Fibroblast of villous mesenchyme (primary cell): ENCODE data around the gene PTGER4. TPM values are rescaled to one million over a fixed set of nuclear protein-coding genes. Genes with fewer than 3 reads are reported as not detected.

ENCODE experiments used
- DNase-seq: peaks from one replicate; pipeline ENCODE4 v3.0.0-alpha.2; 2010; ENCODE audit warnings: low read depth
- H3K4me3 ChIP-seq: 2 replicates; pipeline ENCODE4 v1.5.1; 2011; ENCODE audit warnings: low read depth, mild to moderate bottlenecking, low read length
- total RNA-seq: library from RNA; depleted of rRNA; stranded (reverse); fragments of >200 nt; gene quantifications from 2 replicates; pipeline ENCODE4 v1.2.3, GENCODE V29; 2012
- TF ChIP-seq, protein P1 (sequence below): IDR thresholded peaks from 2 replicates; pipeline ENCODE4 v1.5.1; 2012; ENCODE audit warnings: low read depth, mild to moderate bottlenecking, low read length; ENCODE audit not compliant: insufficient read depth

PTGER4 gene
- total RNA-seq, 1 donor: 4.3 TPM

DNA sequence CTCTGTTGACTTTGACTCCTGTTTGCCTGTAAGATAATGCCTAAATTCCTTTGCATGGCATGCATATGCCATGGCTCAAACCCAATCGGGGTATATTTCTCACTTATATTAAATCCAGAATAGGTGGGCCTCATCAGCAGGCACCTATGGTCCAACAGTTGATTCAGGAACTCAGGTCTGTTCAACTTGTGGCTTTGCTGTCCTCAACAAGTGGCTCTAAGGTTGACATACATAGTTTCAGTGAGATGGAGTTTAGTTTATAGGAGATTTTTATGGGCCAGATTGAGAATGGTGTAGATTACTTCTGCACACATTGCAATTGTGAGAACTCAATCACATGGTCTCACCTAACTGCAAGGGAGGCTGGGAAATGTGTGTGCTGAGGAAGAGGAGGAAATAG lies 31.6 kb upstream of the PTGER4 start:
- H3K4me3 ChIP-seq: no peak overlapping the region
- no peak for DNase-seq
- TF ChIP-seq, protein P1, sequence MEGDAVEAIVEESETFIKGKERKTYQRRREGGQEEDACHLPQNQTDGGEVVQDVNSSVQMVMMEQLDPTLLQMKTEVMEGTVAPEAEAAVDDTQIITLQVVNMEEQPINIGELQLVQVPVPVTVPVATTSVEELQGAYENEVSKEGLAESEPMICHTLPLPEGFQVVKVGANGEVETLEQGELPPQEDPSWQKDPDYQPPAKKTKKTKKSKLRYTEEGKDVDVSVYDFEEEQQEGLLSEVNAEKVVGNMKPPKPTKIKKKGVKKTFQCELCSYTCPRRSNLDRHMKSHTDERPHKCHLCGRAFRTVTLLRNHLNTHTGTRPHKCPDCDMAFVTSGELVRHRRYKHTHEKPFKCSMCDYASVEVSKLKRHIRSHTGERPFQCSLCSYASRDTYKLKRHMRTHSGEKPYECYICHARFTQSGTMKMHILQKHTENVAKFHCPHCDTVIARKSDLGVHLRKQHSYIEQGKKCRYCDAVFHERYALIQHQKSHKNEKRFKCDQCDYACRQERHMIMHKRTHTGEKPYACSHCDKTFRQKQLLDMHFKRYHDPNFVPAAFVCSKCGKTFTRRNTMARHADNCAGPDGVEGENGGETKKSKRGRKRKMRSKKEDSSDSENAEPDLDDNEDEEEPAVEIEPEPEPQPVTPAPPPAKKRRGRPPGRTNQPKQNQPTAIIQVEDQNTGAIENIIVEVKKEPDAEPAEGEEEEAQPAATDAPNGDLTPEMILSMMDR: no peak

DNA sequence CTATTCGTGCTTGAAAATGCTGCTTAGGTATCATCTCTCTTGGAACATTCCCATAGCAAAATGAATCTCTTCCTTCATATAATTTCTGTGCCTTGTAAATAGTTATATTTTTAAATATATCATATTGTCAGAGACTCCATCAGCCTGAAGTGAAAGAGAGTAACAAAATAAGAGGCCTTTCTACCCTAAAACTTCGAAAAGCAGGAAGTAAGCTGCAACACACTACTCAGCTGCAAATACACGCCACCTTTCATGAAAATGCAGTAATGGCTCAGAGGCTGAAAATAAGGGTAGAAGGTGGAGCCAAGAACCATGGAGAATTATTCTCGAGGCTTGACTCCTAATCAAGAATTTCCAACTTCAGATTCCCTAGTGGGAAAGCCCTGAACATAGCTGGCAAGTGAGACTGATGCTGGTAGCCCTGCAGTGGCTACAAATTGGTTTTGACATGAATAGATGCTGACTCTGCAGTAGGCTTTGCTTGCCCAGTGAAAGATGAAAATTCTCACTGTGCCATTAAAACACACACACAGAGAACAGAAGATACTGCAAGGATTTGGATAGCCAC lies 30.2 kb upstream of the PTGER4 start:
- DNase-seq: no peak
- H3K4me3 ChIP-seq: no peak overlapping the region
- TF ChIP-seq, protein P1: no peak

DNA sequence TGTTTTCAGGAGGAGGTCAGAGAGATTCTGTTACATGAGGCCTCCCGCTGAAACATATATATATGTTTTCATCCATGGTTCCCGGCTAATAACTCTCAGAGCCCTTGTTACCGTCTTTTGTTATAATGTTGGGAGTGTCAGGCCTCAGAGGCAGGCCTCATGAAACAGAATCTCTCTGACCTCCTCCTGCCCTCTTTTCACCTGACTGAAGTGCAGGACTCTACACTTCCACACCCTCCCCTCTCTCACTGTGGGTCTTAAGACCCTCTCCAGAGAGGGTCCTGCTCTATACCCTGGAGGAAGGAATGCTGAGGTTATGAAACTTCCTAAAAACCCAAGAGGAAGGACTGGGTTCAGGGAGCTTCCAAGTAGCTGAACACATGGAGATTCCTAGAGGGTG lies 28.5 kb upstream of the PTGER4 start:
- H3K4me3 ChIP-seq: no peak overlapping the region
- DNase-seq: no peak
- TF ChIP-seq, protein P1: no peak

DNA sequence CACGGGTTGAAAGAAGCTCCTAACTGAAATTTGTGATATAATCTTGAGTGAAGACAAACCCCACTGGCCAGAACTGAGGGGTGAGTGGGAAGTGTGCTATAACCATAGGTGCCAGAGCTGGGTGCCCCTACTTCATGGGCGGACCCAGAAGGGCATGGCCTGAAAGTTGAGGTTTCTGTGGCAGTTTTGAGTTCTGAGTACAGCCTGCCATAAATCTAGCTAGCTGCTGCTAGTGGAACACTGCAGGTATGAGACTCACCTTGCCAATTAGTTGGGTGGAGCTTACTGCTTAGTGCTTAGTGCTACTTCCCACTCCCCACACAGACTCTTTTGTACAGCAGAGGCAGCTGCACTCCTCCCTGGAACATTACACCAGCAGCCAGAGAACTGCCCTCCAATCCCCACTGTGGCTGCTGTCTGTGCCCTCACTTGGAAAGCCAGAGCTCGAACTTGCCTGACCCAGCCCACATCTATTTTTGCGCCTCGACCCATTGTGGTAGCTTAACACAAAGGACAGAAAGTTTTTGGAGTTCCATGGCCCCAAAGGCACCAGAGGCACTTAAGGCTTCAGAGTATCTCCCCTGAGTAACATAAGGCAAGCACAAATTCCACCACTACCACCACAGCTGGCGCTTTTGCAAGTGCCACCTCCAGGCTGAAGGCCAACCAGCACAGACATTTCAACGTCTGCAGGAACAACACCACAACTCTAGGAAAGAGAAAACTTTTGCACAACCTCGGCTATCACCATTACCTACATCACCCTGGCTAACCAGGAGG lies 27.1 kb upstream of the PTGER4 start:
- TF ChIP-seq, protein P1: no peak
- no peak for DNase-seq
- no peak overlapping the region for H3K4me3 ChIP-seq

DNA sequence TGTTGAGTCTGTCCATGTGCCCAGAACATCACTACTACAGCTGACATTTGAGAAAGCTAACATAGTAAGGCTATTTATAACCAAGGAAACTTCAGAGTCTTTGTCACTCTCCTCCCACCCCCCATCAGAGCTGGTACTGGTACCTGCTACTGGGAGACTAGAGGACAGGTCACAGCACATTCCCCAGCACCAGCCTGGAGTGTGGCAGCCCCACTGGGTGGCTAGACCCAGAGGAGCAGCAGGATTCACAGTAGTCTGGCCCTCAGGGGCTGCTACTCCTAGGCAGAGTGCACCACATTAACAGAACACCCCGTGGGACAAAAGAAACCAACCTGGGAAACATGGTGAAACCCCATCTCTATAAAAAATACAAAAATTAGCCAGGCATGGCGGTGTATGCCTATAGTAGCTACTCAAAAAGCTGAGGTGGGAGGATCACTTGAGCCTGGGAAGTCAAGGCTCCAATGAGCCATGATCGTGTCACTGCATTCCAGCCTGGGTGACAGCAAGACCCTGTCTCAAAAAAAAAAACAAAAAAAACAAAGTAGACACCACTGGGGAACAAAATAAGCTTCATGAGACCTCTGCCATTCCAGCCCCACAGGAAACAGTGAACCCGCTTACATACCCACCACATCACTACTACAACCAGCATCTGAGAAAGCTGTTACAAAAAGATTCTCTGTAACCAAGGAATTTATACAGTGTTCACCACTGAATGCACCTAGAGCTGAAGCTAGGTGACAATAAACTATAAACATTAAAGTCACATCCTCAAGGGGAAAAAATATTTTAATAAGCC lies 26.3 kb upstream of the PTGER4 start:
- TF ChIP-seq, protein P1: no peak
- DNase-seq: no peak
- H3K4me3 ChIP-seq: no peak overlapping the region

DNA sequence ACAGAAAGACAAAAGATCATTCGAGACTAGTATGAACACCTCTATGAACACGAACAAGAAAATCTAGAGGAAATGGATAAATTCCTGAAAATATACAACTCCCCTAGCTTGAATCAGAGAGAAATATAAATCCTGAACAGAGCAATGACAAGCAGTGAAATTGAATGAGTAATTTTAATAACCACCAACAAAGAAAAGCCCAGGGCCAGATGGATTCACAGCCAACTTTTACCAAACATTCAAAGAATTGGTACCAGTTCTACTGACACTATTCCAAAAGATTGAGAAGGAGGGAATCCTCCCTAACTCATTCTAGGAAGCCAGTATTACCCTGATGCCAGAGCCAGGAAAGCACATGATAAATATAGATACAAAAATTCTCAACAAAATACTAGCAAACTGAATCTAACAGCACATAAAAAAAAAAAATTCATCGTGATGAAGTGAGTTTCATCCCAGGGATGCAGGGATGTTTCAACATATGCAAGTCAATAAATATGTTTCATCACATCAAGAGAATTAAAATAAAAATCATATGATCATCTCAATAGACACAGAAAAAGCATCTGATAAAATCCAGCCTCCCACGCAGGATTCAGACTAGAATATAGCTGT lies 25.2 kb upstream of the PTGER4 start:
- TF ChIP-seq, protein P1: no peak
- DNase-seq: no peak
- H3K4me3 ChIP-seq: no peak overlapping the region
